Panc1 (cell line): Measurements from ENCODE around the gene ADD1. TPM values are rescaled to one million over a fixed set of nuclear protein-coding genes. Genes with fewer than 3 reads are reported as not detected.

ENCODE experiments used
- ATAC-seq: fragments of 200-7000 bp; cut with Tn5 transposase; 2 replicates; pipeline ENCODE4 v1.9.1; 2020; ENCODE audit warnings: mild to moderate bottlenecking, moderate library complexity
- BruUV-seq: library from RNA; stranded (reverse); fragments of 400-500 nt; replicated peaks from 2 replicates; lab custom pipeline; 2021; lab: Mats Ljungman, UMichigan
- CTCF ChIA-PET: fragments of 300-600 bp; sonication (Branson Sonifier 250); formaldehyde crosslinking; loops from one replicate; lab custom pipeline; 2022; ENCODE audit warnings: antibody characterized with exemption; lab: Charles Lee
- POLR2A ChIA-PET: fragments of 300-600 bp; sonication (Branson Sonifier 250); formaldehyde crosslinking; loops from one replicate; lab custom pipeline; 2022; ENCODE audit warnings: antibody characterized with exemption; lab: Charles Lee
- DNase-seq: peaks from one replicate; pipeline ENCODE4 v3.0.0-alpha.2; 2010; ENCODE audit warnings: low read depth, low spot score
- H3K27ac ChIP-seq: 2 replicates; pipeline ENCODE4 v1.5.1; 2011; ENCODE audit warnings: mild to moderate bottlenecking, low read length, inconsistent platforms
- H3K27me3 ChIP-seq: fragments of 200-500 bp; sonication (Bioruptor generic); 2 replicates; pipeline ENCODE4 v1.6.0; 2014; ENCODE audit warnings: low read length, inconsistent platforms; ENCODE audit not compliant: control insufficient read depth, insufficient read depth
- H3K36me3 ChIP-seq: fragments of 200-500 bp; sonication (Bioruptor generic); 2 replicates; pipeline ENCODE4 v1.5.1; 2014; ENCODE audit warnings: inconsistent platforms, mild to moderate bottlenecking, low read length, moderate library complexity; ENCODE audit not compliant: control insufficient read depth, insufficient read depth
- H3K4me1 ChIP-seq: 2 replicates; pipeline ENCODE4 v1.5.1; 2011; ENCODE audit warnings: inconsistent platforms, mild to moderate bottlenecking, low read length, moderate library complexity; ENCODE audit not compliant: control insufficient read depth, insufficient read depth
- H3K4me3 ChIP-seq, 2 experiments: 2 replicates each; pipeline ENCODE4 v1.5.1; 2011 to 2012; ENCODE audit warnings: low read depth in 2 of 2, low read length in 2 of 2, mild to moderate bottlenecking in 2 of 2, inconsistent platforms in 1 of 2, moderate library complexity in 1 of 2
- H3K9me3 ChIP-seq: fragments of 200-500 bp; sonication (Bioruptor generic); 2 replicates; pipeline ENCODE4 v1.5.1; 2014; ENCODE audit warnings: low read depth, mild to moderate bottlenecking, inconsistent platforms, low read length, moderate library complexity; ENCODE audit not compliant: control insufficient read depth, insufficient read depth
- POLR2AphosphoS5 ChIP-seq: IDR thresholded peaks from 2 replicates; pipeline ENCODE4 v1.6.1; 2012; ENCODE audit warnings: mild to moderate bottlenecking, low read depth, low read length, moderate library complexity
- REST ChIP-seq, 2 experiments: IDR thresholded peaks; 2 replicates each; pipeline ENCODE4 v1.6.1; 2011 to 2012; ENCODE audit warnings: low read depth in 2 of 2, control low read depth in 1 of 2, low read length in 1 of 2, mild to moderate bottlenecking in 1 of 2, moderate library complexity in 1 of 2; ENCODE audit not compliant: insufficient read depth in 1 of 2
- SIN3A ChIP-seq: IDR thresholded peaks from 2 replicates; pipeline ENCODE4 v1.6.1; 2012; ENCODE audit warnings: low read depth, mild to moderate bottlenecking, low read length, moderate library complexity, borderline replicate concordance; ENCODE audit not compliant: insufficient read depth
- TCF7L2 ChIP-seq: IDR thresholded peaks from 2 replicates; pipeline ENCODE4 v1.6.1; 2011; ENCODE audit warnings: mild to moderate bottlenecking, low read depth, low read length, inconsistent platforms
- in situ Hi-C: cut with HindIII; loops from 2 replicates; pipeline ENCODE4 v1.10.0; 2016; ENCODE audit warnings: low sequenced_read_pairs, low pct_unique_long_range_greater_than_20kb
- intact Hi-C: fragments of 100-400 bp; cut with micrococcal nuclease; formaldehyde crosslinking; loops from one replicate; pipeline ENCODE4 v1.10.0; 2022; ENCODE audit not compliant: unreplicated experiment
- total RNA-seq: library from RNA; stranded (reverse); gene quantifications from one replicate; pipeline ENCODE4 v1.2.1, GENCODE V29; 2021; ENCODE audit not compliant: unreplicated experiment
- TF ChIP-seq, protein P1 (sequence below): fragments of 450-650 bp; IDR thresholded peaks from 2 replicates; pipeline ENCODE4 v1.5.1; 2017; ENCODE audit warnings: mild to moderate bottlenecking

ADD1 gene
- total RNA-seq, 1 experiment from 2014 or later = 158 TPM

DNA sequence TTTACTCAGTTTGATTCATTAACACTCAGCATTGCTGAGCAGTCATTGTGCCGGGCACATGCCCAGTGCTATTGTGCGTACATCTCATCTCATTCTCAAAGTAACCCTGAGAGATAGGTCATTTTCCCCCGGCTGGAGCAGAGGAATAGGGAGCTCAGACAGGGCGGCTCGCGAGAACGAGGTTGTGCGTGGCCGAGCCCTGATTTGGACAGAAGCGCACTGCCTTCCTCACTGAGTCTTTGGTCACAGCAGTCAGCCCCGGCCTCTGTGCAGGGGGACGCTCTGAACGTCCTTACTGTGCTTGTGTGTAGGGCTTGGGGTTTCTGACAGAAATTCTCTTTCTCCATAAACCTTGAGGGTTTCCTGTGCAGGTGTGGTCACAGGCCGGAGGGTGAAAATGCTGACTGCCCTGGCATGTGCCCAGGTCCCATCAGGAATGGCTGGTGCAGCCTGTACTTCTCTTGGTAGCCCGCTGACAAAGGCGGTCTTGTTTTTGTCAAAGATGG, 80.1 kb downstream of the ADD1 start:
- no peak for TF ChIP-seq REST (IDR thresholded peaks at IDR 0.05; ENCODE audit: insufficient read depth in 1 of 2, low read depth in 2 of 2, low read length in 1 of 2)
- no peak for TF ChIP-seq POLR2AphosphoS5
- TF ChIP-seq SIN3A = no peak
- no peak for TF ChIP-seq TCF7L2
- TF ChIP-seq, protein P1, sequence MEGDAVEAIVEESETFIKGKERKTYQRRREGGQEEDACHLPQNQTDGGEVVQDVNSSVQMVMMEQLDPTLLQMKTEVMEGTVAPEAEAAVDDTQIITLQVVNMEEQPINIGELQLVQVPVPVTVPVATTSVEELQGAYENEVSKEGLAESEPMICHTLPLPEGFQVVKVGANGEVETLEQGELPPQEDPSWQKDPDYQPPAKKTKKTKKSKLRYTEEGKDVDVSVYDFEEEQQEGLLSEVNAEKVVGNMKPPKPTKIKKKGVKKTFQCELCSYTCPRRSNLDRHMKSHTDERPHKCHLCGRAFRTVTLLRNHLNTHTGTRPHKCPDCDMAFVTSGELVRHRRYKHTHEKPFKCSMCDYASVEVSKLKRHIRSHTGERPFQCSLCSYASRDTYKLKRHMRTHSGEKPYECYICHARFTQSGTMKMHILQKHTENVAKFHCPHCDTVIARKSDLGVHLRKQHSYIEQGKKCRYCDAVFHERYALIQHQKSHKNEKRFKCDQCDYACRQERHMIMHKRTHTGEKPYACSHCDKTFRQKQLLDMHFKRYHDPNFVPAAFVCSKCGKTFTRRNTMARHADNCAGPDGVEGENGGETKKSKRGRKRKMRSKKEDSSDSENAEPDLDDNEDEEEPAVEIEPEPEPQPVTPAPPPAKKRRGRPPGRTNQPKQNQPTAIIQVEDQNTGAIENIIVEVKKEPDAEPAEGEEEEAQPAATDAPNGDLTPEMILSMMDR = no peak
- in situ Hi-C loops = no loop called here
- ChIA-PET CTCF (no interaction called here), POLR2A (no interaction called here)
- Histone ChIP-seq H3K4me1 (no peaks in the 10 kb centered on the region), H3K4me3 (no peak overlapping the region), H3K36me3 (no peaks in the 10 kb centered on the region), H3K27ac (no peak overlapping the region), H3K27me3 (no peaks in the 10 kb centered on the region), H3K9me3 (no peaks in the 10 kb centered on the region)
- ATAC-seq (no peak), DNase-seq (no peak)
- BruUV-seq = no TSS peak
- intact Hi-C loops = no loop called here

DNA sequence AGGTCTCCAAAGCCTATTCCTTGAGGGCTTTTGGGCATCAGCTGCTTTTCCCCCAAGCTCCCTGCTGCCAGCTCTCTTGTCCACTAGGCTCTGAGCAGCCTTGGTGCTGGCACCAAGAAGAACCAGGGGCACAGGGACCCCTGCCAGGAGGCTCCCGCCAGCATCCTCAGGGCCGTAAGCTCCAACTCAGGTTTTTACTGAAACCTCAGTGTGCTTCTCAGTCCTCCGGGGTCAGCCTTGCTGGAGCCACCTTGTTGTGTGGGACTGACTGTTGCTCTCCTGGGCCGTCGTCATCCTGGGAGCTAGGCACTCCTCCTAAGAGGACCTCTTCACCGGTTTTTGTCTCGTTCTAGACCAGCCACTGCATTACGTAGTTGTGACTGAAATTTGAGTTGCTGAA, 80.6 kb downstream of the ADD1 start:
- no peaks in the 10 kb centered on the region for H3K27me3 ChIP-seq
- ATAC-seq (no peak), DNase-seq (no peak)
- no TSS peak for BruUV-seq
- no peaks in the 10 kb centered on the region; the same call in 1 of the 2 replicates for H3K4me1 ChIP-seq
- ChIA-PET CTCF (no interaction called here), POLR2A (no interaction called here)
- no peak overlapping the region for H3K27ac ChIP-seq
- in situ Hi-C loops (no loop called here), intact Hi-C loops (no loop called here)
- no peaks in the 10 kb centered on the region for H3K36me3 ChIP-seq
- H3K9me3 ChIP-seq = no peaks in the 10 kb centered on the region
- no peak for TF ChIP-seq SIN3A
- TF ChIP-seq REST (IDR thresholded peaks at IDR 0.05; ENCODE audit: insufficient read depth in 1 of 2, low read depth in 2 of 2, low read length in 1 of 2) = no peak
- TF ChIP-seq, protein P1 = no peak
- no peak for TF ChIP-seq TCF7L2
- TF ChIP-seq POLR2AphosphoS5 = no peak
- no peak overlapping the region for H3K4me3 ChIP-seq
